HEK293 (cell line): ENCODE measurements around the gene PRKD1.

Experiments
- CTCF ChIA-PET: fragments of 350-600 bp; formaldehyde crosslinking; extraction: SDS; loops from one replicate; lab custom pipeline; 2021; ENCODE audit warnings: antibody characterized with exemption; lab: Yijun Ruan, JAX
- POLR2A ChIA-PET: fragments of 300-600 bp; formaldehyde crosslinking; extraction: SDS; loops from one replicate; lab custom pipeline; 2020; ENCODE audit warnings: antibody characterized with exemption, inconsistent platforms; lab: Yijun Ruan, JAX
- H3K27ac ChIP-seq: fragments of 200-500 bp; sonication (Bioruptor generic); 2 replicates; pipeline ENCODE4 v1.5.1; 2014; ENCODE audit warnings: low read depth, low read length, control low read depth, inconsistent platforms; ENCODE audit errors: extremely low read depth
- H3K36me3 ChIP-seq, 2 experiments: fragments of 200-500 bp in 1 of 2; sonication (Bioruptor generic) in 1 of 2; 1 replicate in 1 of 2; 2 replicates in 1 of 2; pipeline ENCODE4 v1.5.1; 2014 to 2017; ENCODE audit warnings: inconsistent platforms in 2 of 2, low read length in 2 of 2; ENCODE audit not compliant: control insufficient read depth in 2 of 2, insufficient read depth in 1 of 2
- H3K4me1 ChIP-seq: fragments of 200-500 bp; sonication (Bioruptor generic); 2 replicates; pipeline ENCODE4 v1.5.1; 2014; ENCODE audit warnings: mild to moderate bottlenecking, low read length, inconsistent platforms; ENCODE audit not compliant: control insufficient read depth, insufficient read depth
- H3K4me3 ChIP-seq: 2 replicates; pipeline ENCODE4 v1.5.1; 2011; ENCODE audit warnings: low read depth, mild to moderate bottlenecking, control low read depth, low read length, moderate library complexity
- H3K9me3 ChIP-seq: fragments of 200-500 bp; sonication (Bioruptor generic); 2 replicates; pipeline ENCODE4 v1.5.1; 2014; ENCODE audit warnings: low read depth, low read length, inconsistent platforms; ENCODE audit not compliant: control insufficient read depth, insufficient read depth
- HOXD13 ChIP-seq: sonication (generic); formaldehyde crosslinking; IDR thresholded peaks from 2 replicates; pipeline ENCODE4 v1.8.0; 2022; ENCODE audit warnings: missing genetic modification reagents, borderline replicate concordance
- KLF16 ChIP-seq: fragments of 450-650 bp; formaldehyde crosslinking; IDR thresholded peaks from 2 replicates; pipeline ENCODE4 v1.5.1; 2017; ENCODE audit warnings: missing biosample characterization, missing genetic modification characterization
- TRIM28 ChIP-seq: IDR thresholded peaks from 2 replicates; pipeline ENCODE4 v1.6.1; 2011; ENCODE audit warnings: low read length, control low read depth, borderline replicate concordance
- YY1 ChIP-seq: fragments of 450-650 bp; formaldehyde crosslinking; IDR thresholded peaks from 2 replicates; pipeline ENCODE4 v1.5.1; 2018; ENCODE audit warnings: missing biosample characterization, missing genetic modification characterization
- ZBTB20 ChIP-seq: fragments of 450-650 bp; formaldehyde crosslinking; IDR thresholded peaks from 2 replicates; pipeline ENCODE4 v1.5.1; 2016; ENCODE audit warnings: missing biosample characterization, missing genetic modification characterization
- ZNF19 ChIP-seq: fragments of 450-650 bp; formaldehyde crosslinking; IDR thresholded peaks from 2 replicates; pipeline ENCODE4; 2016; ENCODE audit warnings: missing biosample characterization, missing genetic modification characterization, low read depth
- ZNF211 ChIP-seq: fragments of 450-650 bp; formaldehyde crosslinking; IDR thresholded peaks from 2 replicates; pipeline ENCODE4 v1.5.1; 2016; ENCODE audit warnings: low read depth, missing biosample characterization, missing genetic modification characterization
- ZNF239 ChIP-seq: fragments of 450-650 bp; formaldehyde crosslinking; IDR thresholded peaks from 2 replicates; pipeline ENCODE4 v1.5.1; 2016; ENCODE audit warnings: missing biosample characterization, missing genetic modification characterization
- ZNF394 ChIP-seq: fragments of 450-650 bp; formaldehyde crosslinking; IDR thresholded peaks from 2 replicates; pipeline ENCODE4 v1.5.1; 2016; ENCODE audit warnings: missing biosample characterization, missing genetic modification characterization, mild to moderate bottlenecking, moderate library complexity, borderline replicate concordance
- ZNF501 ChIP-seq: fragments of 450-650 bp; formaldehyde crosslinking; IDR thresholded peaks from 2 replicates; pipeline ENCODE4 v1.5.1; 2016; ENCODE audit warnings: missing biosample characterization, missing genetic modification characterization
- ZNF654 ChIP-seq: fragments of 450-650 bp; formaldehyde crosslinking; IDR thresholded peaks from 2 replicates; pipeline ENCODE4 v1.5.1; 2016; ENCODE audit warnings: low read depth, missing biosample characterization, missing genetic modification characterization
- ZNF658 ChIP-seq: fragments of 450-650 bp; formaldehyde crosslinking; IDR thresholded peaks from 2 replicates; pipeline ENCODE4; 2016; ENCODE audit warnings: missing biosample characterization, missing genetic modification characterization
- ZSCAN23 ChIP-seq: fragments of 450-650 bp; formaldehyde crosslinking; IDR thresholded peaks from 2 replicates; pipeline ENCODE4 v1.5.1; 2016; ENCODE audit warnings: missing biosample characterization, missing genetic modification characterization
- TF ChIP-seq, protein P1 (sequence below): fragments of 450-650 bp; formaldehyde crosslinking; IDR thresholded peaks from 2 replicates; pipeline ENCODE4 v1.5.1; 2017; ENCODE audit warnings: missing biosample characterization, missing genetic modification characterization
- TF ChIP-seq, protein P2 (sequence below): fragments of 450-650 bp; formaldehyde crosslinking; IDR thresholded peaks from 2 replicates; pipeline ENCODE4 v1.5.1; 2016; ENCODE audit warnings: missing biosample characterization, missing genetic modification characterization
- TF ChIP-seq, protein P3 (sequence below): fragments of 450-650 bp; formaldehyde crosslinking; IDR thresholded peaks from 2 replicates; pipeline ENCODE4 v1.5.1; 2016; ENCODE audit warnings: missing biosample characterization, missing genetic modification characterization, borderline replicate concordance
- TF ChIP-seq, protein P4 (sequence below): fragments of 450-650 bp; formaldehyde crosslinking; IDR thresholded peaks from 2 replicates; pipeline ENCODE4 v1.5.1; 2016; ENCODE audit warnings: missing biosample characterization, missing genetic modification characterization
- TF ChIP-seq, protein P5 (sequence below): fragments of 450-650 bp; IDR thresholded peaks from 2 replicates; pipeline ENCODE4 v1.5.1; 2018; ENCODE audit warnings: missing biosample characterization, mild to moderate bottlenecking, missing genetic modification characterization

The PRKD1 gene

DNA sequence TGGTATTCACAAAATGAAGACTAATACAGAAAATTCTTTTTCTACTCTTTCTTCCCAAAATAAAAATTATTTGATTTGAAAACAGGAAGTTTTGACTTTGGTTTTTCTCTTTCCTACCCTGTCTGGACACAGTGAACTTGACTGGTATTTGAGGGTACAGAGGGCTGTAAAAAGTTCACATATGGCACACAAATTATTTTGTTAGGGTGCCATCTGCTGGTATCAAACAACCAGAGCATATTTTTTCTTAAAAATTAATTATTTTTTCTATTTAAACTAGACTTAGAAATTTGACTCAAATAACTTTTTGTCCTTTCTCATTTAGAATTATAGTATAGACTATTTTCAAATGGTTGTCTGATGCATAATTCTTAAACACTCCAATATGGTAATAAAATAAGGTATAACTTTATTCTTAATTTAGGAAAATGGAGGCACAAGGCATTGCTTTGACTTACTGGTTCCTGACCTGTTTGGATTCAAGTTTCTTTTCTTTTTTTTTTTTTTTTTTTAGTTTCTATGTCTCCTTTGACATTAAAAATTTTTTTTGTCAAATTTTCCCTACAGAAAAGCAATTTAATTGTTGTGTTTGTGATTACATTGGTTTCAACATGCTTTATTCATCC, 390.6 kb downstream of the PRKD1 start:
- H3K4me1 ChIP-seq = no peaks in the 10 kb centered on the region
- H3K9me3 ChIP-seq = no peaks in the 10 kb centered on the region
- H3K27ac ChIP-seq = no peak overlapping the region
- ChIA-PET CTCF (interaction anchor here (0.6 to 2.3 kb wide), 9 partner anchors 8 to 1779 kb away, joined by 3 to 10 read pairs (median 4); no protein-coding TSS in a partner anchor), POLR2A (no interaction called here)
- H3K36me3 ChIP-seq = no peaks in the 10 kb centered on the region
- TF ChIP-seq, protein P1, sequence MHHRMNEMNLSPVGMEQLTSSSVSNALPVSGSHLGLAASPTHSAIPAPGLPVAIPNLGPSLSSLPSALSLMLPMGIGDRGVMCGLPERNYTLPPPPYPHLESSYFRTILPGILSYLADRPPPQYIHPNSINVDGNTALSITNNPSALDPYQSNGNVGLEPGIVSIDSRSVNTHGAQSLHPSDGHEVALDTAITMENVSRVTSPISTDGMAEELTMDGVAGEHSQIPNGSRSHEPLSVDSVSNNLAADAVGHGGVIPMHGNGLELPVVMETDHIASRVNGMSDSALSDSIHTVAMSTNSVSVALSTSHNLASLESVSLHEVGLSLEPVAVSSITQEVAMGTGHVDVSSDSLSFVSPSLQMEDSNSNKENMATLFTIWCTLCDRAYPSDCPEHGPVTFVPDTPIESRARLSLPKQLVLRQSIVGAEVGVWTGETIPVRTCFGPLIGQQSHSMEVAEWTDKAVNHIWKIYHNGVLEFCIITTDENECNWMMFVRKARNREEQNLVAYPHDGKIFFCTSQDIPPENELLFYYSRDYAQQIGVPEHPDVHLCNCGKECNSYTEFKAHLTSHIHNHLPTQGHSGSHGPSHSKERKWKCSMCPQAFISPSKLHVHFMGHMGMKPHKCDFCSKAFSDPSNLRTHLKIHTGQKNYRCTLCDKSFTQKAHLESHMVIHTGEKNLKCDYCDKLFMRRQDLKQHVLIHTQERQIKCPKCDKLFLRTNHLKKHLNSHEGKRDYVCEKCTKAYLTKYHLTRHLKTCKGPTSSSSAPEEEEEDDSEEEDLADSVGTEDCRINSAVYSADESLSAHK (tag by site-specific recombination) = no peak
- TF ChIP-seq ZNF654 (tag by site-specific recombination) = peak; percentile 54
- no peak overlapping the region for H3K4me3 ChIP-seq

DNA sequence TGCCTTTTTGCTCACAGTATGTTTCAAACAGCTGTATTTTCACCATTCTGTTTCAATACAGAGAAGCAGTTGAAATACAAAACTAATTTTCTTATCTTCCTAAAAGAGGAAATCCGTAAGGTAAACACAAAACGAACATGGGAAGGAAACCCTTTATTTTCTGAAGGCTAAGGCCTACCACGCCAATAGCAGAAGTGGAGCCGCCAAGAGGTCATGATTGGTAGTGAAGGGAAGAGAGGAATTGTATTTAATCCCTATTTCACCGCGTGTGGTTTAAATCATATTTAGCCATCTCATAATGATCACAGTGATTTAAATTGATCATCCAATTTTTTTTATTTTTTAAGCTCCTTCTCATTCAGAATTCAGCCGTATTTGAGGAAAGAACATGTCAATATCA, 398.2 kb downstream of the PRKD1 start:
- POLR2A ChIA-PET = no interaction called here
- Histone ChIP-seq H3K27ac (no peak overlapping the region), H3K36me3 (no peaks in the 10 kb centered on the region), H3K4me1 (no peaks in the 10 kb centered on the region), H3K9me3 (no peaks in the 10 kb centered on the region), H3K4me3 (no peak overlapping the region)
- CTCF ChIA-PET = interaction anchor here (0.6 to 1.5 kb wide), 3 partner anchors 11 to 775 kb away, joined by 3 read pairs; no protein-coding TSS in a partner anchor
- TF ChIP-seq, protein P2, sequence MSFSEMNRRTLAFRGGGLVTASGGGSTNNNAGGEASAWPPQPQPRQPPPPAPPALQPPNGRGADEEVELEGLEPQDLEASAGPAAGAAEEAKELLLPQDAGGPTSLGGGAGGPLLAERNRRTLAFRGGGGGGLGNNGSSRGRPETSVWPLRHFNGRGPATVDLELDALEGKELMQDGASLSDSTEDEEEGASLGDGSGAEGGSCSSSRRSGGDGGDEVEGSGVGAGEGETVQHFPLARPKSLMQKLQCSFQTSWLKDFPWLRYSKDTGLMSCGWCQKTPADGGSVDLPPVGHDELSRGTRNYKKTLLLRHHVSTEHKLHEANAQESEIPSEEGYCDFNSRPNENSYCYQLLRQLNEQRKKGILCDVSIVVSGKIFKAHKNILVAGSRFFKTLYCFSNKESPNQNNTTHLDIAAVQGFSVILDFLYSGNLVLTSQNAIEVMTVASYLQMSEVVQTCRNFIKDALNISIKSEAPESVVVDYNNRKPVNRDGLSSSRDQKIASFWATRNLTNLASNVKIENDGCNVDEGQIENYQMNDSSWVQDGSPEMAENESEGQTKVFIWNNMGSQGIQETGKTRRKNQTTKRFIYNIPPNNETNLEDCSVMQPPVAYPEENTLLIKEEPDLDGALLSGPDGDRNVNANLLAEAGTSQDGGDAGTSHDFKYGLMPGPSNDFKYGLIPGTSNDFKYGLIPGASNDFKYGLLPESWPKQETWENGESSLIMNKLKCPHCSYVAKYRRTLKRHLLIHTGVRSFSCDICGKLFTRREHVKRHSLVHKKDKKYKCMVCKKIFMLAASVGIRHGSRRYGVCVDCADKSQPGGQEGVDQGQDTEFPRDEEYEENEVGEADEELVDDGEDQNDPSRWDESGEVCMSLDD (tag by site-specific recombination) = no peak
- no peak for TF ChIP-seq HOXD13 (CRISPR knock-in tag)
- no peak for TF ChIP-seq YY1 (tag by site-specific recombination)
- TF ChIP-seq, protein P3, sequence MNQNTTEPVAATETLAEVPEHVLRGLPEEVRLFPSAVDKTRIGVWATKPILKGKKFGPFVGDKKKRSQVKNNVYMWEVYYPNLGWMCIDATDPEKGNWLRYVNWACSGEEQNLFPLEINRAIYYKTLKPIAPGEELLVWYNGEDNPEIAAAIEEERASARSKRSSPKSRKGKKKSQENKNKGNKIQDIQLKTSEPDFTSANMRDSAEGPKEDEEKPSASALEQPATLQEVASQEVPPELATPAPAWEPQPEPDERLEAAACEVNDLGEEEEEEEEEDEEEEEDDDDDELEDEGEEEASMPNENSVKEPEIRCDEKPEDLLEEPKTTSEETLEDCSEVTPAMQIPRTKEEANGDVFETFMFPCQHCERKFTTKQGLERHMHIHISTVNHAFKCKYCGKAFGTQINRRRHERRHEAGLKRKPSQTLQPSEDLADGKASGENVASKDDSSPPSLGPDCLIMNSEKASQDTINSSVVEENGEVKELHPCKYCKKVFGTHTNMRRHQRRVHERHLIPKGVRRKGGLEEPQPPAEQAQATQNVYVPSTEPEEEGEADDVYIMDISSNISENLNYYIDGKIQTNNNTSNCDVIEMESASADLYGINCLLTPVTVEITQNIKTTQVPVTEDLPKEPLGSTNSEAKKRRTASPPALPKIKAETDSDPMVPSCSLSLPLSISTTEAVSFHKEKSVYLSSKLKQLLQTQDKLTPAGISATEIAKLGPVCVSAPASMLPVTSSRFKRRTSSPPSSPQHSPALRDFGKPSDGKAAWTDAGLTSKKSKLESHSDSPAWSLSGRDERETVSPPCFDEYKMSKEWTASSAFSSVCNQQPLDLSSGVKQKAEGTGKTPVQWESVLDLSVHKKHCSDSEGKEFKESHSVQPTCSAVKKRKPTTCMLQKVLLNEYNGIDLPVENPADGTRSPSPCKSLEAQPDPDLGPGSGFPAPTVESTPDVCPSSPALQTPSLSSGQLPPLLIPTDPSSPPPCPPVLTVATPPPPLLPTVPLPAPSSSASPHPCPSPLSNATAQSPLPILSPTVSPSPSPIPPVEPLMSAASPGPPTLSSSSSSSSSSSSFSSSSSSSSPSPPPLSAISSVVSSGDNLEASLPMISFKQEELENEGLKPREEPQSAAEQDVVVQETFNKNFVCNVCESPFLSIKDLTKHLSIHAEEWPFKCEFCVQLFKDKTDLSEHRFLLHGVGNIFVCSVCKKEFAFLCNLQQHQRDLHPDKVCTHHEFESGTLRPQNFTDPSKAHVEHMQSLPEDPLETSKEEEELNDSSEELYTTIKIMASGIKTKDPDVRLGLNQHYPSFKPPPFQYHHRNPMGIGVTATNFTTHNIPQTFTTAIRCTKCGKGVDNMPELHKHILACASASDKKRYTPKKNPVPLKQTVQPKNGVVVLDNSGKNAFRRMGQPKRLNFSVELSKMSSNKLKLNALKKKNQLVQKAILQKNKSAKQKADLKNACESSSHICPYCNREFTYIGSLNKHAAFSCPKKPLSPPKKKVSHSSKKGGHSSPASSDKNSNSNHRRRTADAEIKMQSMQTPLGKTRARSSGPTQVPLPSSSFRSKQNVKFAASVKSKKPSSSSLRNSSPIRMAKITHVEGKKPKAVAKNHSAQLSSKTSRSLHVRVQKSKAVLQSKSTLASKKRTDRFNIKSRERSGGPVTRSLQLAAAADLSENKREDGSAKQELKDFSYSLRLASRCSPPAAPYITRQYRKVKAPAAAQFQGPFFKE (tag by site-specific recombination) = no peak
- TF ChIP-seq ZNF501 (tag by site-specific recombination) = no peak
- no peak for TF ChIP-seq ZBTB20
- TF ChIP-seq ZNF19 = no peak
- TF ChIP-seq ZNF239 (tag by site-specific recombination) = no peak
- no peak for TF ChIP-seq TRIM28
- TF ChIP-seq, protein P4, sequence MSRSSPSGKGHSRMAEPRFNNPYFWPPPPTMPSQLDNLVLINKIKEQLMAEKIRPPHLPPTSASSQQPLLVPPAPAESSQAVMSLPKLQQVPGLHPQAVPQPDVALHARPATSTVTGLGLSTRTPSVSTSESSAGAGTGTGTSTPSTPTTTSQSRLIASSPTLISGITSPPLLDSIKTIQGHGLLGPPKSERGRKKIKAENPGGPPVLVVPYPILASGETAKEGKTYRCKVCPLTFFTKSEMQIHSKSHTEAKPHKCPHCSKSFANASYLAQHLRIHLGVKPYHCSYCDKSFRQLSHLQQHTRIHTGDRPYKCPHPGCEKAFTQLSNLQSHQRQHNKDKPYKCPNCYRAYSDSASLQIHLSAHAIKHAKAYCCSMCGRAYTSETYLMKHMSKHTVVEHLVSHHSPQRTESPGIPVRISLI = no peak
- no peak for TF ChIP-seq ZNF211
- no peak for TF ChIP-seq ZNF394 (tag by site-specific recombination)
- TF ChIP-seq ZNF658 (tag by site-specific recombination) = no peak
- TF ChIP-seq, protein P5, sequence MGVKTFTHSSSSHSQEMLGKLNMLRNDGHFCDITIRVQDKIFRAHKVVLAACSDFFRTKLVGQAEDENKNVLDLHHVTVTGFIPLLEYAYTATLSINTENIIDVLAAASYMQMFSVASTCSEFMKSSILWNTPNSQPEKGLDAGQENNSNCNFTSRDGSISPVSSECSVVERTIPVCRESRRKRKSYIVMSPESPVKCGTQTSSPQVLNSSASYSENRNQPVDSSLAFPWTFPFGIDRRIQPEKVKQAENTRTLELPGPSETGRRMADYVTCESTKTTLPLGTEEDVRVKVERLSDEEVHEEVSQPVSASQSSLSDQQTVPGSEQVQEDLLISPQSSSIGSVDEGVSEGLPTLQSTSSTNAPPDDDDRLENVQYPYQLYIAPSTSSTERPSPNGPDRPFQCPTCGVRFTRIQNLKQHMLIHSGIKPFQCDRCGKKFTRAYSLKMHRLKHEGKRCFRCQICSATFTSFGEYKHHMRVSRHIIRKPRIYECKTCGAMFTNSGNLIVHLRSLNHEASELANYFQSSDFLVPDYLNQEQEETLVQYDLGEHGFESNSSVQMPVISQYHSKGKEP = no peak
- no peak for TF ChIP-seq ZSCAN23 (tag by site-specific recombination)
- TF ChIP-seq KLF16 (tag by site-specific recombination) = no peak
